Body of pancreas (tissue), 4 donors: ENCODE data around the gene KCNAB1. TPM values are rescaled to one million over a fixed set of nuclear protein-coding genes. Genes with fewer than 3 reads are reported as not detected.

ENCODE experiments used
- ATAC-seq: fragments of 150-250 bp; one replicate; pipeline ENCODE4 v1.9.1; 2016
- DNase-seq, 4 donors: peaks; one replicate each; pipeline ENCODE4 v3.0.0-alpha.2; 2019
- H3K27ac ChIP-seq, 4 donors: fragments of 200-600 bp; sonication (generic); 1 replicate in 3 of 4; 2 replicates in 1 of 4; pipeline versions ENCODE4 v1.5.1 to v1.6.1; 2016 to 2019; ENCODE audit warnings: mild to moderate bottlenecking in 1 of 4, mixed read lengths in 1 of 4, moderate library complexity in 1 of 4
- H3K27me3 ChIP-seq, 2 donors: fragments of 200-600 bp; sonication (generic); one replicate each; pipeline ENCODE4 v1.6.0; 2016; ENCODE audit warnings: mild to moderate bottlenecking in 1 of 2
- H3K36me3 ChIP-seq, 2 donors: fragments of 200-600 bp; sonication (generic); replicated peaks in 1 of 2; 2 replicates each; pipeline ENCODE4 v1.5.1; 2016; ENCODE audit warnings: low read depth in 2 of 2; ENCODE audit not compliant: insufficient read depth in 1 of 2
- H3K4me1 ChIP-seq: fragments of 200-600 bp; sonication (generic); one replicate; pipeline ENCODE4 v1.6.0; 2016
- H3K4me3 ChIP-seq, 2 donors: fragments of 200-600 bp; sonication (generic); 1 replicate in 1 of 2; 2 replicates in 1 of 2; pipeline ENCODE4 v1.5.1; 2016 to 2019
- H3K9me3 ChIP-seq, 3 donors: fragments of 200-600 bp; sonication (generic); 1 replicate in 2 of 3; 2 replicates in 1 of 3; pipeline ENCODE4 v1.5.1; 2016
- POLR2A ChIP-seq, 3 donors: fragments of 450-650 bp; IDR thresholded peaks; one replicate each; pipeline ENCODE4 v1.6.1; 2016; ENCODE audit warnings: antibody characterized with exemption in 3 of 3, mild to moderate bottlenecking in 2 of 3
- WGBS, 2 donors: methylation state at CpG; one replicate each; pipeline ENCODE4 v1.1.5; 2017; 5-methylcytosine and 5-hydroxymethylcytosine counted together
- intact Hi-C: fragments of 100-400 bp; cut with DNase I; formaldehyde crosslinking; loops from one replicate; pipeline ENCODE4 v1.15.1; 2023
- total RNA-seq, 2 donors: library from RNA; depleted of rRNA; stranded (reverse); fragments of >200 nt; gene quantifications; one replicate each; pipeline ENCODE4 v1.1.0, GENCODE V29; 2016
- TF ChIP-seq, protein P1 (sequence below), 7 experiments: fragments of 450-650 bp in 4 of 7; fragments of 200-600 bp in 3 of 7; sonication (generic) in 3 of 7; IDR thresholded peaks; one replicate each; pipeline ENCODE4 v1.5.1; 2016 to 2019; ENCODE audit warnings: antibody characterized with exemption in 7 of 7

Gene KCNAB1
- total RNA-seq, 2 donors from 2014 or later = 5.2 to 5.3 TPM

DNA sequence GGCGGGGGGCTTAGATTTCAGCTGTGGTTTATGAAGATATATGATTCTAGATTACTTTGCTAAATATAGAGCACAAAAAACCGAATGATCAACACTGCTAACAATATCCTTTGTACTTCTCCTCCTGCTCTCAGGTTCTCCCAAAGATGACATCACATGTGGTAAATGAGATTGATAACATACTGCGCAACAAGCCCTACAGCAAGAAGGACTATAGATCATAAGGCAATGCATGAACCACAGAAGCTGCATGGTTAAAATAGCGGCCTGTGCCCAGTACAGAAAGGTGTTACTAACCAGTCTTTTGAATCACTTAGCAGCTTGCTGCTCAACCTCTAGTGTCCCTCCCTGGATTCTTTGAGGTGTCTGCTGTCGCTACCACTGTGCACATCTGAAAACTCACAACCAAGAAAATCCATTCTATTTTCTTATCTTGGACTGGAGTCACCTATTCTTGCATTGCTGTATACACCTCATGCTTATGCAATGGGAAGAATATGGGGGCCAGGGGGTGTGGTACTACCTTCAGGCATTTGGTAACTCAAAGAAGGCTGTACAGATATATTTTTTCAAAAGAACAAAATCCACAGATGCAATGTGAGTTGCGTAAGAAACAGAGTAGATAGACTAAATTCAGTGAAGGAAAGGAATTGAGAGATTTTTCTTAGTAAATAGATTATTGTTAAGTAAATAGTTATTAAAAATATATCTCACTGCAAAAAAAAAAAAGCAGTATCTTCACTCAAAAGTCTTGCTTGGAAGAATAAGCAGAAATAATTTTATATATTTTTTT, 416.3 kb downstream of the KCNAB1 start:
- DNase-seq (no peak), ATAC-seq (no peak)
- 83 to 84% methylated on average over 6 of the region's 6 CpGs for WGBS, 2 donors
- Histone ChIP-seq H3K9me3 (no peaks in the 10 kb centered on the region), H3K4me3 (no peak overlapping the region), H3K27me3 (no peaks in the 10 kb centered on the region), H3K27ac (peak overlapping the region in 3 of 4 donors; percentile 19 to 74 (median 67)), H3K4me1 (peaks cover 32% of the 10 kb centered on the region), H3K36me3 (peaks cover 0 to 11% of the 10 kb centered on the region in 2 donors)
- TF ChIP-seq POLR2A (IDR thresholded peaks at IDR 0.05) = no peak
- TF ChIP-seq, protein P1, sequence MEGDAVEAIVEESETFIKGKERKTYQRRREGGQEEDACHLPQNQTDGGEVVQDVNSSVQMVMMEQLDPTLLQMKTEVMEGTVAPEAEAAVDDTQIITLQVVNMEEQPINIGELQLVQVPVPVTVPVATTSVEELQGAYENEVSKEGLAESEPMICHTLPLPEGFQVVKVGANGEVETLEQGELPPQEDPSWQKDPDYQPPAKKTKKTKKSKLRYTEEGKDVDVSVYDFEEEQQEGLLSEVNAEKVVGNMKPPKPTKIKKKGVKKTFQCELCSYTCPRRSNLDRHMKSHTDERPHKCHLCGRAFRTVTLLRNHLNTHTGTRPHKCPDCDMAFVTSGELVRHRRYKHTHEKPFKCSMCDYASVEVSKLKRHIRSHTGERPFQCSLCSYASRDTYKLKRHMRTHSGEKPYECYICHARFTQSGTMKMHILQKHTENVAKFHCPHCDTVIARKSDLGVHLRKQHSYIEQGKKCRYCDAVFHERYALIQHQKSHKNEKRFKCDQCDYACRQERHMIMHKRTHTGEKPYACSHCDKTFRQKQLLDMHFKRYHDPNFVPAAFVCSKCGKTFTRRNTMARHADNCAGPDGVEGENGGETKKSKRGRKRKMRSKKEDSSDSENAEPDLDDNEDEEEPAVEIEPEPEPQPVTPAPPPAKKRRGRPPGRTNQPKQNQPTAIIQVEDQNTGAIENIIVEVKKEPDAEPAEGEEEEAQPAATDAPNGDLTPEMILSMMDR (IDR thresholded peaks at IDR 0.05) = no peak
- intact Hi-C loops = loop anchor here (10.0 kb wide), 1 partner anchor 538 kb away; no protein-coding TSS in a partner anchor

DNA sequence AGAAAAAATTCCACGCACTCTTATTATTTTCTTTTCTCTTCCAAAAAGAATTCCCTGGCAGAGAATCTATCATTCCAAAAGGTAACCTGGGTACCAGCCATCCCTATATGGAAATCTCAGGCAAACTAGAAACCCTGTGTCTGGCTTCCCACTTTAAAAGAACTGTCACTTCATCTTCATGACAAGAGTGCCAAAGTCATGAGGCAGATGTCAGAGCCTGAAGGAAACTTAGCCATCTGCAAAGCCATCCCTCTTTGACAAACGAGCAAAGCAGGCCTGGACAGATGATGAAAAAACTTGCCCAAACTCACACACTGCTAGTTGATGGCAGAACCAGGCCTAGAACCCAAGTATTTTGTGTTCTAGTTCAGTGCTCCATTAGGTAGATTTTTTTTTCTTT, 418.7 kb downstream of the KCNAB1 start:
- peaks cover 8 to 27% of the 10 kb centered on the region in 2 donors for H3K36me3 ChIP-seq
- no peak for ATAC-seq
- WGBS, 2 donors = 75 to 93% methylated on average over 2 of the region's 2 CpGs
- TF ChIP-seq POLR2A (IDR thresholded peaks at IDR 0.05) = no peak
- TF ChIP-seq, protein P1 (IDR thresholded peaks at IDR 0.05) = no peak
- no peaks in the 10 kb centered on the region for H3K27me3 ChIP-seq
- intact Hi-C loops = loop anchor here (10.0 kb wide), 1 partner anchor 536 kb away; no protein-coding TSS in a partner anchor
- peaks cover 33% of the 10 kb centered on the region for H3K4me1 ChIP-seq
- no peak overlapping the region for H3K4me3 ChIP-seq
- H3K9me3 ChIP-seq = no peaks in the 10 kb centered on the region
- no peak overlapping the region for H3K27ac ChIP-seq
- no peak for DNase-seq

DNA sequence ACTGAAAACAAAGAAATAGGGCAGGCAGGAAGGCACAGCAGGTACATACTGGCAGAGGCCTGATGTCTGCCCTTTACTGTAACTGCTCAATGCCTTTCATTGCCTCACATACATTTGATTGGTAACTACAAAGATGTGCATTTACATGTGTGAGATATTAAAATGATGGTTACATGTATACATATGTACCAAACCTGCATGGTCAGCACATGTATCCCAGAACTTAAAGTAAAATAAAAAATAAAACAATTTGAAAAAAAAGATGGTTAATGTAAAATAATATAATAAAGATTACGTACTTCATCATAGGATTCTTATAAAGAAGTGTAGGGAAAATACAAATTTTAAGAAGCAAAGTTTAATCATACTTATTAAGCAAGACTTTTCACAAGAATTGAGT, 419.4 kb downstream of the KCNAB1 start:
- 96 to 97% methylated on average over 1 of the region's 1 CpG for WGBS, 2 donors
- DNase-seq (no peak), ATAC-seq (no peak)
- no peaks in the 10 kb centered on the region for H3K27me3 ChIP-seq
- no peaks in the 10 kb centered on the region for H3K9me3 ChIP-seq
- H3K36me3 ChIP-seq = peaks cover 13 to 27% of the 10 kb centered on the region in 2 donors
- H3K4me3 ChIP-seq = no peak overlapping the region
- intact Hi-C loops = loop anchor here (10.0 kb wide), 2 partner anchors 535 to 605 kb away; no protein-coding TSS in a partner anchor
- H3K4me1 ChIP-seq = peaks cover 27% of the 10 kb centered on the region
- TF ChIP-seq POLR2A (IDR thresholded peaks at IDR 0.05) = no peak
- TF ChIP-seq, protein P1 (IDR thresholded peaks at IDR 0.05) = no peak
- H3K27ac ChIP-seq = no peak overlapping the region

DNA sequence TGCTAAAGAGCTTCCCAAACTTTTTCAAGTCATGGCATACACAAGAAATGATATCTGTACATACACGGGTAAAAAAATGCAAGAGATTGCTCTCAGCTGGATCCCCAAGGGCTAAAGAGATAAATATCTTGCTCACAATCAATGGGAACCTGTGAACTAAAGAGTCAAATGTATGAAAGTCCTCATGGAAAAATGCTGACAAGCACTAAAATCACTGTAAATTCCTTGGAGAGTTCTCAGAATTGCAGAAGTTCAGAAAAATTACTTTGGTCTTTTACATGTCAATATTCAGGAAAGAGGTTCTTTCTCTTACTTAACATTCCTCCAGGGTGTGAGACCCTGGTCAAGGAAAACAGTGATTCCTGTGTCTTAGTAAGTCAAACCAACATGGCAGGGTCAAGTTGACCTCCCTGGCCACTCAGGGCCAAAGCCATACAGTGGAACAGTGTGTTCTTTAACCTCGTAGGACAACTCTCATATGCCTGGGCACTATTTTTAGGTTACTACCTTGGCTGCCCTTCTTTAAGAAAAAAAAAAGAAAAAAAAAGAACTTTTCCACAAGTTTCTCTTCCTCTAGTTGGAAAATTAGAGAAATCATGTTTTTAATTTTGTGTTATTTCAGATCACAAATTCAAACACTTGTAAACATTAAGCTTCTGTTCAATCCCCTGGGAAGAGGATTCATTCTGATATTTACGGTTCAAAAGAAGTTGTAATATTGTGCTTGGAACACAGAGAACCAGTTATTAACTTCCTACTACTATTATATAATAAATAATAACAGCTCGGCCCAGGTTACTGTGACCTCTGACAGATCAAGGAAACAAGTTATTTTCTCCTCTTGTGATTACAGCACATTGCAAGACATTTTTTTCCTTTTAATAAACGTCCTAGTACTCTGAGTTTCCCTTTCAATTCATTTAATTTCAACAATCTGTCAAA, 422.0 kb downstream of the KCNAB1 start:
- Histone ChIP-seq H3K9me3 (no peaks in the 10 kb centered on the region), H3K4me3 (no peak overlapping the region), H3K27ac (peak overlapping the region in 2 of 4 donors; percentile 43 to 49), H3K36me3 (peaks cover 14 to 27% of the 10 kb centered on the region in 2 donors), H3K4me1 (peaks cover 33% of the 10 kb centered on the region), H3K27me3 (no peaks in the 10 kb centered on the region)
- ATAC-seq (peak; percentile 30), DNase-seq (no peak)
- intact Hi-C loops = loop anchor here (10.0 kb wide), 1 partner anchor 602 kb away; no protein-coding TSS in a partner anchor
- 28 to 36% methylated on average over 5 of the region's 5 CpGs for WGBS, 2 donors
- TF ChIP-seq POLR2A (IDR thresholded peaks at IDR 0.05) = no peak
- TF ChIP-seq, protein P1 (IDR thresholded peaks at IDR 0.05) = no peak
